DOHH2 (cell line): ENCODE results near the gene TST.

Source experiments
- H3F3A ChIP-seq: fragments of 200-600 bp; sonication (generic), shearing (Covaris generic); 2 replicates; pipeline ENCODE4 v1.6.0; 2016; ENCODE audit warnings: antibody characterized with exemption, mild to moderate bottlenecking; ENCODE audit not compliant: control insufficient read depth, insufficient read depth
- H3K27ac ChIP-seq: fragments of 200-600 bp; sonication (generic); 2 replicates; pipeline ENCODE4 v1.5.1; 2014; ENCODE audit warnings: low read depth, mild to moderate bottlenecking, low read length, moderate library complexity
- H3K27me3 ChIP-seq: fragments of 200-600 bp; sonication (generic); 2 replicates; pipeline ENCODE4 v1.6.1; 2014; ENCODE audit warnings: mild to moderate bottlenecking, low read length, mixed read lengths; ENCODE audit not compliant: control insufficient read depth
- H3K36me3 ChIP-seq: fragments of 200-600 bp; sonication (generic); 2 replicates; pipeline ENCODE4 v1.6.1; 2014; ENCODE audit warnings: mild to moderate bottlenecking, low read length, moderate library complexity, mixed read lengths; ENCODE audit not compliant: control insufficient read depth
- H3K4me1 ChIP-seq: fragments of 200-600 bp; sonication (generic); 2 replicates; pipeline ENCODE4 v1.6.1; 2014; ENCODE audit warnings: mild to moderate bottlenecking, low read length, mixed read lengths; ENCODE audit not compliant: control insufficient read depth
- H3K4me2 ChIP-seq: fragments of 200-600 bp; sonication (generic); 2 replicates; pipeline ENCODE4 v1.6.0; 2014; ENCODE audit warnings: mild to moderate bottlenecking, low read length, moderate library complexity
- H3K4me3 ChIP-seq: fragments of 200-600 bp; sonication (generic); 2 replicates; pipeline ENCODE4 v1.5.1; 2014; ENCODE audit warnings: mild to moderate bottlenecking, low read length, mixed read lengths
- H3K79me2 ChIP-seq: fragments of 200-600 bp; sonication (generic); 2 replicates; pipeline ENCODE4 v1.6.1; 2014; ENCODE audit warnings: mild to moderate bottlenecking, low read length, mixed read lengths; ENCODE audit not compliant: control insufficient read depth
- H3K9me2 ChIP-seq: fragments of 200-600 bp; sonication (generic); replicated peaks from 2 replicates; pipeline ENCODE4 v1.6.1; 2014; ENCODE audit warnings: mild to moderate bottlenecking, low read length, mixed read lengths; ENCODE audit not compliant: control insufficient read depth
- H3K9me3 ChIP-seq: fragments of 200-600 bp; sonication (generic); 2 replicates; pipeline ENCODE4 v1.6.1; 2014; ENCODE audit warnings: antibody characterized with exemption, low read length, mixed read lengths; ENCODE audit not compliant: control insufficient read depth, insufficient read depth
- H4K20me1 ChIP-seq: fragments of 200-600 bp; sonication (generic); 2 replicates; pipeline ENCODE4 v1.6.0; 2014; ENCODE audit warnings: low read depth, mild to moderate bottlenecking, antibody characterized with exemption, low read length, moderate library complexity; ENCODE audit not compliant: control insufficient read depth, insufficient read depth
- EZH2phosphoT487 ChIP-seq: fragments of 200-600 bp; sonication (generic); IDR thresholded peaks from 2 replicates; pipeline ENCODE4 v1.6.1; 2017; ENCODE audit warnings: borderline replicate concordance, mild to moderate bottlenecking, antibody characterized with exemption, low read length, moderate library complexity, mixed read lengths
- TF ChIP-seq, protein P1 (sequence below): fragments of 200-600 bp; sonication (generic); IDR thresholded peaks from one replicate; pipeline ENCODE4 v1.5.1; 2014; ENCODE audit warnings: antibody characterized with exemption, mild to moderate bottlenecking, low read depth, low read length; ENCODE audit not compliant: poor library complexity, severe bottlenecking

Gene TST

DNA sequence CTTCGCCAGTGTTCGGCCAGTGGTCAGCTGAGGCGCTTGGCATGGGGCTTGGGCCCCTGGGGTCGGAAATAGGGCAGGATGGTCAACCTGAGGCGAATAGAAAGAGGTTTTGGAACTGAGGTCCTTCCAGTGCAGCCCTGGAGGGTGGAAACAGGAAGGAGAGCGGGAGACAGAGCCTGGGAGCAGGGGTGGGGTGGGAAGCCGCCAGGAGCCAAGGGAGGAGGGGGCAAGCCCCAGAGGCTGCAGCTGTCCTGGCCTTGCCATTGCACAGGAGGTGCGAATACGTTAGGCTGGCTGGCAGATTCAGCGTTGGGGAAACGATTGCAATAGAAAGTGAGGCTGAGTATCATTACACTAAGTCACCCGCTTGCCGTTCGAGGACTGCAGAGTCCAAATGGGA lies 18.4 kb upstream of the TST start:
- H3K79me2 ChIP-seq: no peaks in the 10 kb centered on the region
- H3K4me2 ChIP-seq: no peak overlapping the region
- H3K9me3 ChIP-seq: no peaks in the 10 kb centered on the region
- H3K4me1 ChIP-seq: no peaks in the 10 kb centered on the region
- no peaks in the 10 kb centered on the region for H3K9me2 ChIP-seq
- peaks cover 28% of the 10 kb centered on the region for H3K27me3 ChIP-seq
- H3F3A ChIP-seq: no peaks in the 10 kb centered on the region
- no peak overlapping the region for H3K27ac ChIP-seq
- no peak overlapping the region for H3K4me3 ChIP-seq
- no peaks in the 10 kb centered on the region for H4K20me1 ChIP-seq
- H3K36me3 ChIP-seq: no peaks in the 10 kb centered on the region
- TF ChIP-seq EZH2phosphoT487: no peak
- TF ChIP-seq, protein P1, sequence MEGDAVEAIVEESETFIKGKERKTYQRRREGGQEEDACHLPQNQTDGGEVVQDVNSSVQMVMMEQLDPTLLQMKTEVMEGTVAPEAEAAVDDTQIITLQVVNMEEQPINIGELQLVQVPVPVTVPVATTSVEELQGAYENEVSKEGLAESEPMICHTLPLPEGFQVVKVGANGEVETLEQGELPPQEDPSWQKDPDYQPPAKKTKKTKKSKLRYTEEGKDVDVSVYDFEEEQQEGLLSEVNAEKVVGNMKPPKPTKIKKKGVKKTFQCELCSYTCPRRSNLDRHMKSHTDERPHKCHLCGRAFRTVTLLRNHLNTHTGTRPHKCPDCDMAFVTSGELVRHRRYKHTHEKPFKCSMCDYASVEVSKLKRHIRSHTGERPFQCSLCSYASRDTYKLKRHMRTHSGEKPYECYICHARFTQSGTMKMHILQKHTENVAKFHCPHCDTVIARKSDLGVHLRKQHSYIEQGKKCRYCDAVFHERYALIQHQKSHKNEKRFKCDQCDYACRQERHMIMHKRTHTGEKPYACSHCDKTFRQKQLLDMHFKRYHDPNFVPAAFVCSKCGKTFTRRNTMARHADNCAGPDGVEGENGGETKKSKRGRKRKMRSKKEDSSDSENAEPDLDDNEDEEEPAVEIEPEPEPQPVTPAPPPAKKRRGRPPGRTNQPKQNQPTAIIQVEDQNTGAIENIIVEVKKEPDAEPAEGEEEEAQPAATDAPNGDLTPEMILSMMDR: no peak

DNA sequence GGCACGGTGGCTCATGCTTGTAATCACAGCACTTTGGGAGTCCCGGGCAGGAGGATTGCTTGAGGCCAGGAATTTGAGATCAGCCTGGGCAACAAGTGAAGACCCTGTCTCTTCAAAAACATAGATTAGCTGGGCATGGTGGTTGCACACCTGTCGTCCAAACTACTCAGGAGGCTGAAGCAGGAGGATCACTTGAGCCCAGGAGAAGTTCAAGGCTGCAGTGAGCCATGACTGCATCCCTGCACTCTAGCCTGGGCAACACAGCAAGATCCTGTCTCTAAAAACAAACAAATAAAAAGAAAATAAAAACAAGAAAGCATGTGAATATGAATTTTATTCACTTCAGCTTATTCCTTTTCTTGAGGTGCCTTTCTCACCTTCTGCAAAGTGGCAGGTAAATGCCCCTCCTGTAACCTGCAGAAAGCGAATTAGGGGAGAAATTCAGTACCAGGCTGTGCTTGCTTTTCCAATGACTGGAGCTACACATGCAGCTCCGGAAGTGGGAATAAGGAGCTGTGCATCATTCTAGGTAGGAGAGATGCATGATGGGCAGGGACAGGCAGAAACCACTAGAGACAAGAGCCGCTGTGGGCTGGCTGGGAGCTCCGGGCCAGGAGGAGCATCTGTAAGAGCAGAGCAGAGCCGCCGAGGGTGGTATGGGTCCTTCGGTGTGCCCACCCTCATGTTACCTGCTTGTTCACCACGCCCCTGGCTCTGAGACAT lies 17.6 kb upstream of the TST start:
- Histone ChIP-seq H3K79me2 (no peaks in the 10 kb centered on the region), H3K27ac (no peak overlapping the region), H3K4me3 (no peak overlapping the region), H4K20me1 (no peaks in the 10 kb centered on the region), H3K4me1 (no peaks in the 10 kb centered on the region), H3K9me2 (no peaks in the 10 kb centered on the region), H3K27me3 (peaks cover 28% of the 10 kb centered on the region), H3K9me3 (no peaks in the 10 kb centered on the region), H3F3A (no peaks in the 10 kb centered on the region), H3K36me3 (no peaks in the 10 kb centered on the region), H3K4me2 (no peak overlapping the region)
- no peak for TF ChIP-seq EZH2phosphoT487
- TF ChIP-seq, protein P1: no peak

DNA sequence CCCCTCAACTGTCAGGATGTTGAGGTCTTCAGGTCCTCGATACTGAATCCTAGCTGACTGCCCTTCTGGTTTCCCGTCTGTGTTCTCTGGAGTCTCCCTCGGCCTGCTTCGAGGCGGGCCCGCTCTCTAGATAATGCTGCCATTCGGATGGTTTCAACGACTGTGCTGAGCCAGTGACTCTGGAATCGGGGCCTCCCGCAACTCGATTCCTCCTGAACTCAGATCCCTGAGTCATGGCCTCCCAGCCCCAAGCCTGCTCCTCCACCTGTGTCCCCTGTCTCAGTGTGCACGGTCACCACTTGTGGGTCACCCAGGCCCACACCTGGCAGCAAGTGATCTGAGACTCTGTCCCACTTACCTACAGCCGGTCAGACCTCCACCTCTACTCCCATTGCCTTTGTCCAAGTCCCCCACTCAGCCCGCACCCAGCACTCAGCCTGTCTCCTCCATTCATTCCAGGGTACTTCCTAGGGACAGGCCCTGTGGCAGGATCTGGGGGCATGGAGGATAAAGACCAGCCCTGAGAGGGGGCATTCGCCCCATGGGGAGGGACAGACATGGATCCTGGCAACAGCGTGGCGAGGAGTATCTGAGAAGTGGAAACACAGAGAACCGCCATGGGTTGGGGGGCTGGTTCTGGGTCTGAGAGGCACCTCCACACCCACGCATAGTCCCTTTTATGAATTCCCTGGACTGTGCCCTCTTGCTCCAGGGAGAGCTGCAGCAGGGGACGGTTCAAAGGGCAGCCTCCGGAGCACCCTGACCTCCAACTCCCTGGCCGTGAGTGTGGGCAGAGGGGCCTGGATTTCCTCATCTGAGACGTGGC lies 14.6 kb upstream of the TST start:
- H3F3A ChIP-seq: no peaks in the 10 kb centered on the region
- H3K79me2 ChIP-seq: no peaks in the 10 kb centered on the region
- H3K27me3 ChIP-seq: peaks cover 8% of the 10 kb centered on the region; the same call in 1 of the 2 replicates
- H3K27ac ChIP-seq: no peak overlapping the region
- TF ChIP-seq, protein P1: no peak
- no peak for TF ChIP-seq EZH2phosphoT487
- no peaks in the 10 kb centered on the region for H4K20me1 ChIP-seq
- H3K9me2 ChIP-seq: no peaks in the 10 kb centered on the region
- H3K9me3 ChIP-seq: no peaks in the 10 kb centered on the region
- H3K4me2 ChIP-seq: no peak overlapping the region
- H3K4me3 ChIP-seq: no peak overlapping the region
- H3K36me3 ChIP-seq: peaks cover 5% of the 10 kb centered on the region; the same call in 1 of the 2 replicates
- H3K4me1 ChIP-seq: no peaks in the 10 kb centered on the region
